Vagina (tissue), 2 donors: ENCODE measurements around the gene GALR1.

Experiments
- CTCF ChIP-seq, 3 experiments: fragments of 450-650 bp in 2 of 3; fragments of 200-600 bp in 1 of 3; sonication (generic) in 1 of 3; IDR thresholded peaks; one replicate each; pipeline ENCODE4 v1.5.1; 2017 to 2019; ENCODE audit warnings: antibody characterized with exemption in 3 of 3, mild to moderate bottlenecking in 2 of 3, moderate library complexity in 2 of 3
- POLR2A ChIP-seq, 2 donors: fragments of 450-650 bp; IDR thresholded peaks; one replicate each; pipeline ENCODE4 v1.6.1; 2017; ENCODE audit warnings: antibody characterized with exemption in 2 of 2, mild to moderate bottlenecking in 2 of 2, moderate library complexity in 2 of 2
- POLR2AphosphoS5 ChIP-seq, 2 donors: sonication (generic); formaldehyde crosslinking; IDR thresholded peaks; one replicate each; pipeline ENCODE4 v1.9.0; 2017; ENCODE audit warnings: antibody characterized with exemption in 2 of 2, mild to moderate bottlenecking in 2 of 2, low read depth in 1 of 2; ENCODE audit not compliant: insufficient read depth in 1 of 2

- no peak for TF ChIP-seq CTCF (IDR thresholded peaks at IDR 0.05)
- TF ChIP-seq POLR2AphosphoS5 (IDR thresholded peaks at IDR 0.05; ENCODE audit: insufficient read depth in 1 of 2, low read depth in 1 of 2): no peak
- TF ChIP-seq POLR2A (IDR thresholded peaks at IDR 0.05): no peak
These were observed 28.9 kb upstream of the GALR1 start for GRCh38 chr18:77220726-77221125.
